GM21737 (cell line): Measurements from ENCODE around the gene ACOXL.

Source experiments
- ATAC-seq: cut with Tn5 transposase; IDR thresholded peaks from one replicate; pipeline ENCODE4 v1.9.1; 2021; ENCODE audit warnings: mild to moderate bottlenecking, moderate library complexity; ENCODE audit not compliant: unreplicated experiment

Gene ACOXL

GRCh38 chr2:110872521-110872920 is 140.1 kb downstream of the ACOXL start:
- ATAC-seq: no peak

GRCh38 chr2:110873056-110873502 is 140.7 kb downstream of the ACOXL start:
- ATAC-seq: no peak

GRCh38 chr2:110873597-110874452 is 141.5 kb downstream of the ACOXL start:
- no peak for ATAC-seq

- no peak for ATAC-seq
Observed at GRCh38 chr2:110874453-110875383, 142.3 kb downstream of the ACOXL start.

- no peak for ATAC-seq
Observed at GRCh38 chr2:110875384-110875725, 143.0 kb downstream of the ACOXL start.

GRCh38 chr2:110876167-110876999 is 144.0 kb downstream of the ACOXL start:
- no peak for ATAC-seq

GRCh38 chr2:110877031-110877827 is 144.9 kb downstream of the ACOXL start:
- no peak for ATAC-seq

- ATAC-seq: no peak
Observed at GRCh38 chr2:110878150-110878549, 145.8 kb downstream of the ACOXL start.

GRCh38 chr2:110881908-110882307 is 149.5 kb downstream of the ACOXL start:
- no peak for ATAC-seq

- ATAC-seq: no peak
Observed at GRCh38 chr2:110883406-110883805, 151.0 kb downstream of the ACOXL start.

- ATAC-seq: no peak
Observed at GRCh38 chr2:110885256-110885655, 152.9 kb downstream of the ACOXL start.

GRCh38 chr2:110886826-110887573 is 154.6 kb downstream of the ACOXL start:
- no peak for ATAC-seq

GRCh38 chr2:110888411-110888810 is 156.0 kb downstream of the ACOXL start:
- ATAC-seq: no peak

- ATAC-seq: no peak
Observed at GRCh38 chr2:110891626-110892025, 159.3 kb downstream of the ACOXL start.

- no peak for ATAC-seq
Observed at GRCh38 chr2:110896226-110896625, 163.9 kb downstream of the ACOXL start.

- ATAC-seq: no peak
Observed at GRCh38 chr2:110897966-110898365, 165.6 kb downstream of the ACOXL start.

GRCh38 chr2:110900191-110900590 is 167.8 kb downstream of the ACOXL start:
- ATAC-seq: no peak

GRCh38 chr2:110903548-110903947 is 171.2 kb downstream of the ACOXL start:
- no peak for ATAC-seq

- no peak for ATAC-seq
Observed at GRCh38 chr2:110904116-110904778, 171.9 kb downstream of the ACOXL start.
